GM23338 (cell line): ENCODE results near the gene SEMA4D. TPM values are rescaled to one million over a fixed set of nuclear protein-coding genes. Genes with fewer than 3 reads are reported as not detected.

Experiments
- ATAC-seq: fragments of 200-7000 bp; cut with Tn5 transposase; 3 replicates; pipeline ENCODE4 v1.9.1; 2020
- DNase-seq: peaks from one replicate; pipeline ENCODE4 v3.0.0-alpha.2; 2015; ENCODE audit warnings: low spot score
- H2AFZ ChIP-seq: fragments of 200-600 bp; sonication (generic); 2 replicates; pipeline ENCODE4 v1.8.0; 2016; ENCODE audit warnings: antibody characterized with exemption, mild to moderate bottlenecking, moderate library complexity
- H3F3A ChIP-seq: fragments of 200-600 bp; sonication (generic); replicated peaks from 2 replicates; pipeline ENCODE4 v1.8.0; 2017; ENCODE audit warnings: antibody characterized with exemption, mixed run types, low read depth
- H3K27ac ChIP-seq: fragments of 200-600 bp; sonication (generic); 2 replicates; pipeline ENCODE4 v1.6.1; 2016; ENCODE audit warnings: low read depth
- H3K27me3 ChIP-seq: fragments of 200-600 bp; sonication (generic); 2 replicates; pipeline ENCODE4 v1.8.0; 2016; ENCODE audit warnings: mild to moderate bottlenecking, mixed run types, moderate library complexity; ENCODE audit not compliant: insufficient read depth
- H3K36me3 ChIP-seq: fragments of 200-600 bp; sonication (generic); 2 replicates; pipeline ENCODE4 v1.8.0; 2016; ENCODE audit warnings: mild to moderate bottlenecking; ENCODE audit not compliant: insufficient read depth
- H3K4me1 ChIP-seq: fragments of 200-600 bp; sonication (generic); 2 replicates; pipeline ENCODE4 v1.8.0; 2016; ENCODE audit warnings: mild to moderate bottlenecking, moderate library complexity; ENCODE audit not compliant: insufficient read depth
- H3K4me2 ChIP-seq: fragments of 200-600 bp; sonication (generic); 2 replicates; pipeline ENCODE4 v1.7.1; 2017; ENCODE audit warnings: mixed run types
- H3K4me3 ChIP-seq: fragments of 200-600 bp; sonication (generic); 2 replicates; pipeline ENCODE4 v1.6.1; 2016; ENCODE audit warnings: mixed run types
- H3K79me2 ChIP-seq: fragments of 200-600 bp; sonication (generic); replicated peaks from 2 replicates; pipeline ENCODE4 v1.8.0; 2017; ENCODE audit warnings: mild to moderate bottlenecking; ENCODE audit not compliant: insufficient read depth
- H3K9me2 ChIP-seq: fragments of 200-600 bp; sonication (generic); 2 replicates; pipeline ENCODE4 v1.8.0; 2017; ENCODE audit not compliant: insufficient read depth
- H4K20me1 ChIP-seq: fragments of 200-600 bp; sonication (generic); replicated peaks from 2 replicates; pipeline ENCODE4 v1.8.0; 2017; ENCODE audit warnings: mild to moderate bottlenecking; ENCODE audit not compliant: insufficient read depth
- H3K27ac Mint-ChIP-seq: 2 replicates; pipeline ENCODE4 v1.8.0; 2020; ENCODE audit warnings: inconsistent platforms, mild to moderate bottlenecking, moderate library complexity, mixed read lengths
- H3K27me3 Mint-ChIP-seq: 3 replicates; pipeline ENCODE4 v1.8.0; 2022; ENCODE audit warnings: low read depth, mild to moderate bottlenecking, moderate library complexity, mixed read lengths, inconsistent platforms; ENCODE audit not compliant: insufficient read depth, poor library complexity
- H3K36me3 Mint-ChIP-seq: 3 replicates; pipeline ENCODE4 v1.8.0; 2021; ENCODE audit warnings: low read depth, mild to moderate bottlenecking, inconsistent platforms, moderate library complexity, mixed read lengths
- H3K4me1 Mint-ChIP-seq: 3 replicates; pipeline ENCODE4 v1.8.0; 2020; ENCODE audit warnings: mild to moderate bottlenecking, inconsistent platforms, mixed read lengths
- H3K4me3 Mint-ChIP-seq: 3 replicates; pipeline ENCODE4 v1.8.0; 2021; ENCODE audit warnings: moderate library complexity, mild to moderate bottlenecking, inconsistent platforms, mixed read lengths
- H3K9me3 Mint-ChIP-seq: 3 replicates; pipeline ENCODE4 v1.8.0; 2020; ENCODE audit warnings: moderate library complexity, mild to moderate bottlenecking, inconsistent platforms, mixed read lengths
- CREB1 ChIP-seq: fragments of 250-450 bp; sonication (Bioruptor Pico); IDR thresholded peaks from 2 replicates; pipeline ENCODE4 v1.5.0; 2020; ENCODE audit warnings: low read depth, mild to moderate bottlenecking, moderate library complexity
- EZH2 ChIP-seq: fragments of 200-600 bp; sonication (generic); IDR thresholded peaks from one replicate; pipeline ENCODE4 v1.8.0; 2017; ENCODE audit warnings: antibody characterized with exemption, mild to moderate bottlenecking, low read depth; ENCODE audit not compliant: unreplicated experiment
- EZH2phosphoT487 ChIP-seq: fragments of 200-600 bp; sonication (generic); IDR thresholded peaks from one replicate; pipeline ENCODE4 v1.8.1; 2018; ENCODE audit warnings: antibody characterized with exemption; ENCODE audit not compliant: unreplicated experiment
- NANOG ChIP-seq: IDR thresholded peaks from 2 replicates; pipeline ENCODE4 v1.6.1; 2016; ENCODE audit warnings: antibody characterized with exemption, borderline replicate concordance
- ZNF114 ChIP-seq: fragments of 250-450 bp; sonication (Bioruptor Pico); IDR thresholded peaks from 2 replicates; pipeline ENCODE4 v1.5.0; 2020; ENCODE audit warnings: mild to moderate bottlenecking, moderate library complexity
- ZNF331 ChIP-seq: fragments of 250-450 bp; sonication (Bioruptor Pico); IDR thresholded peaks from 2 replicates; pipeline ENCODE4 v1.5.0; 2020; ENCODE audit warnings: low read depth, mild to moderate bottlenecking, moderate library complexity
- polyA plus RNA-seq: library from polyadenylated mRNA; unstranded; fragments of >200 nt; fragmentation: Nextera tagmentation; extraction: Ambion mirVana; gene quantifications from 2 replicates; pipeline ENCODE4 v1.2.1, GENCODE V29; 2016
- total RNA-seq: library from RNA; depleted of rRNA; stranded (reverse); fragments of >200 nt; shearing (Covaris generic); gene quantifications from 2 replicates; pipeline ENCODE4 v1.2.3, GENCODE V29; 2014
- TF ChIP-seq, protein P1 (sequence below): fragments of 250-450 bp; sonication (Bioruptor Pico); IDR thresholded peaks from 2 replicates; pipeline ENCODE4 v1.5.0; 2020; ENCODE audit warnings: mild to moderate bottlenecking, moderate library complexity
- TF ChIP-seq, protein P2 (sequence below): IDR thresholded peaks from 2 replicates; pipeline ENCODE4 v1.6.1; 2016; ENCODE audit warnings: antibody characterized with exemption
- TF ChIP-seq, protein P3 (sequence below), 2 experiments: fragments of 200-600 bp in 1 of 2; sonication (generic) in 1 of 2; conservative IDR thresholded peaks; 2 replicates each; pipeline versions ENCODE4 v1.5.1 to v1.6.1; 2016 to 2017; ENCODE audit warnings: antibody characterized with exemption in 2 of 2, low read depth in 2 of 2, mild to moderate bottlenecking in 2 of 2, moderate library complexity in 1 of 2

SEMA4D gene
- total and polyA plus RNA-seq, 2 experiments from 2014 or later: 19.3 to 63.0 TPM

DNA sequence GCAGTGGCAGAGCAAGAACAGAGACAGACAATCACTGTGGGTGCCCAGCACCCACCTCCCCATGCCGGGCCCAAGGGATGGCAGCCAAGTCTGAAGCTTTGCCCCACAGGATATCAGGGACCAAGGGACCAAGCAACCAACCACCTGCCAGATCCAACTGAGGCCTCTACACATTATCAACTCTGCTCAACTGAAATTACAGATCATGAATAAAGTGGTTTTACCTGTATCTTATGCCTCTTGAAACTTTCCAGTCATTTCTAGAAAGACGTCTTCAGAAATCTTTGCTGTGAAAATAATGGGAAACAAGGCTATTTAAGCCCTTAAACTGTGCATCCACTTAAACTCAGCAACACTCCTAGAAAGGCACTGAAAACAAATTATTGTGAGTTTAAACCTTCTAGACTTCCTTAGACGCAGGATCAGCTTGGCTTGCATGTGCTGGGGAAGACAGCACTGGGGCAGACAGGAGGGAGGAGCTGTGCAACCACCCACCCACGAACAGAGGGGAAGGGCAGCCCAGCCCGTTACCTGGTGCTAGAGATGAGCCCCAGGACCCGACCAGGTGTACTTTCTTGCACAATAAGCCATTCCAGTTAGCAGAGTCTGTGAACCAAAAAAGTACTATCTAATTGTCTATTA lies 80.0 kb downstream of the SEMA4D start:
- no peaks in the 10 kb centered on the region for H3K27me3 ChIP-seq
- H4K20me1 ChIP-seq: peaks cover 15% of the 10 kb centered on the region
- DNase-seq (no peak), ATAC-seq (no peak)
- no peak overlapping the region for H3K27ac ChIP-seq
- Mint-ChIP-seq H3K4me1 (peaks cover 28% of the 10 kb centered on the region), H3K36me3 (peaks cover 16% of the 10 kb centered on the region), H3K4me3 (no peak overlapping the region), H3K27me3 (peaks cover 9% of the 10 kb centered on the region), H3K27ac (no peak overlapping the region), H3K9me3 (no peaks in the 10 kb centered on the region; the same call in 1 of the 3 replicates)
- H3K79me2 ChIP-seq: peaks cover 56% of the 10 kb centered on the region
- H3K9me2 ChIP-seq: no peaks in the 10 kb centered on the region
- peaks cover 8% of the 10 kb centered on the region for H3F3A ChIP-seq
- TF ChIP-seq, protein P1, sequence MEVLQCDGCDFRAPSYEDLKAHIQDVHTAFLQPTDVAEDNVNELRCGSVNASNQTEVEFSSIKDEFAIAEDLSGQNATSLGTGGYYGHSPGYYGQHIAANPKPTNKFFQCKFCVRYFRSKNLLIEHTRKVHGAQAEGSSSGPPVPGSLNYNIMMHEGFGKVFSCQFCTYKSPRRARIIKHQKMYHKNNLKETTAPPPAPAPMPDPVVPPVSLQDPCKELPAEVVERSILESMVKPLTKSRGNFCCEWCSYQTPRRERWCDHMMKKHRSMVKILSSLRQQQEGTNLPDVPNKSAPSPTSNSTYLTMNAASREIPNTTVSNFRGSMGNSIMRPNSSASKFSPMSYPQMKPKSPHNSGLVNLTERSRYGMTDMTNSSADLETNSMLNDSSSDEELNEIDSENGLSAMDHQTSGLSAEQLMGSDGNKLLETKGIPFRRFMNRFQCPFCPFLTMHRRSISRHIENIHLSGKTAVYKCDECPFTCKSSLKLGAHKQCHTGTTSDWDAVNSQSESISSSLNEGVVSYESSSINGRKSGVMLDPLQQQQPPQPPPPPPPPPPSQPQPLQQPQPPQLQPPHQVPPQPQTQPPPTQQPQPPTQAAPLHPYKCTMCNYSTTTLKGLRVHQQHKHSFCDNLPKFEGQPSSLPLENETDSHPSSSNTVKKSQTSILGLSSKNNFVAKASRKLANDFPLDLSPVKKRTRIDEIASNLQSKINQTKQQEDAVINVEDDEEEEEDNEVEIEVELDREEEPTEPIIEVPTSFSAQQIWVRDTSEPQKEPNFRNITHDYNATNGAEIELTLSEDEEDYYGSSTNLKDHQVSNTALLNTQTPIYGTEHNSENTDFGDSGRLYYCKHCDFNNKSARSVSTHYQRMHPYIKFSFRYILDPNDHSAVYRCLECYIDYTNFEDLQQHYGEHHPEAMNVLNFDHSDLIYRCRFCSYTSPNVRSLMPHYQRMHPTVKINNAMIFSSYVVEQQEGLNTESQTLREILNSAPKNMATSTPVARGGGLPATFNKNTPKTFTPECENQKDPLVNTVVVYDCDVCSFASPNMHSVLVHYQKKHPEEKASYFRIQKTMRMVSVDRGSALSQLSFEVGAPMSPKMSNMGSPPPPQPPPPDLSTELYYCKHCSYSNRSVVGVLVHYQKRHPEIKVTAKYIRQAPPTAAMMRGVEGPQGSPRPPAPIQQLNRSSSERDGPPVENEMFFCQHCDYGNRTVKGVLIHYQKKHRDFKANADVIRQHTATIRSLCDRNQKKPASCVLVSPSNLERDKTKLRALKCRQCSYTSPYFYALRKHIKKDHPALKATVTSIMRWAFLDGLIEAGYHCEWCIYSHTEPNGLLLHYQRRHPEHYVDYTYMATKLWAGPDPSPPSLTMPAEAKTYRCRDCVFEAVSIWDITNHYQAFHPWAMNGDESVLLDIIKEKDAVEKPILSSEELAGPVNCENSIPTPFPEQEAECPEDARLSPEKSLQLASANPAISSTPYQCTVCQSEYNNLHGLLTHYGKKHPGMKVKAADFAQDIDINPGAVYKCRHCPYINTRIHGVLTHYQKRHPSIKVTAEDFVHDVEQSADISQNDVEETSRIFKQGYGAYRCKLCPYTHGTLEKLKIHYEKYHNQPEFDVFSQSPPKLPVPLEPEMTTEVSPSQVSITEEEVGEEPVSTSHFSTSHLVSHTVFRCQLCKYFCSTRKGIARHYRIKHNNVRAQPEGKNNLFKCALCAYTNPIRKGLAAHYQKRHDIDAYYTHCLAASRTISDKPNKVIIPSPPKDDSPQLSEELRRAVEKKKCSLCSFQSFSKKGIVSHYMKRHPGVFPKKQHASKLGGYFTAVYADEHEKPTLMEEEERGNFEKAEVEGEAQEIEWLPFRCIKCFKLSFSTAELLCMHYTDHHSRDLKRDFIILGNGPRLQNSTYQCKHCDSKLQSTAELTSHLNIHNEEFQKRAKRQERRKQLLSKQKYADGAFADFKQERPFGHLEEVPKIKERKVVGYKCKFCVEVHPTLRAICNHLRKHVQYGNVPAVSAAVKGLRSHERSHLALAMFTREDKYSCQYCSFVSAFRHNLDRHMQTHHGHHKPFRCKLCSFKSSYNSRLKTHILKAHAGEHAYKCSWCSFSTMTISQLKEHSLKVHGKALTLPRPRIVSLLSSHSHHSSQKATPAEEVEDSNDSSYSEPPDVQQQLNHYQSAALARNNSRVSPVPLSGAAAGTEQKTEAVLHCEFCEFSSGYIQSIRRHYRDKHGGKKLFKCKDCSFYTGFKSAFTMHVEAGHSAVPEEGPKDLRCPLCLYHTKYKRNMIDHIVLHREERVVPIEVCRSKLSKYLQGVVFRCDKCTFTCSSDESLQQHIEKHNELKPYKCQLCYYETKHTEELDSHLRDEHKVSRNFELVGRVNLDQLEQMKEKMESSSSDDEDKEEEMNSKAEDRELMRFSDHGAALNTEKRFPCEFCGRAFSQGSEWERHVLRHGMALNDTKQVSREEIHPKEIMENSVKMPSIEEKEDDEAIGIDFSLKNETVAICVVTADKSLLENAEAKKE: no peak
- TF ChIP-seq, protein P2, sequence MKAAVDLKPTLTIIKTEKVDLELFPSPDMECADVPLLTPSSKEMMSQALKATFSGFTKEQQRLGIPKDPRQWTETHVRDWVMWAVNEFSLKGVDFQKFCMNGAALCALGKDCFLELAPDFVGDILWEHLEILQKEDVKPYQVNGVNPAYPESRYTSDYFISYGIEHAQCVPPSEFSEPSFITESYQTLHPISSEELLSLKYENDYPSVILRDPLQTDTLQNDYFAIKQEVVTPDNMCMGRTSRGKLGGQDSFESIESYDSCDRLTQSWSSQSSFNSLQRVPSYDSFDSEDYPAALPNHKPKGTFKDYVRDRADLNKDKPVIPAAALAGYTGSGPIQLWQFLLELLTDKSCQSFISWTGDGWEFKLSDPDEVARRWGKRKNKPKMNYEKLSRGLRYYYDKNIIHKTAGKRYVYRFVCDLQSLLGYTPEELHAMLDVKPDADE: no peak
- no peak for TF ChIP-seq CREB1
- TF ChIP-seq ZNF331 (CRISPR knock-in tag): no peak
- no peak for TF ChIP-seq EZH2
- no peak for TF ChIP-seq ZNF114 (CRISPR knock-in tag)
- TF ChIP-seq, protein P3, sequence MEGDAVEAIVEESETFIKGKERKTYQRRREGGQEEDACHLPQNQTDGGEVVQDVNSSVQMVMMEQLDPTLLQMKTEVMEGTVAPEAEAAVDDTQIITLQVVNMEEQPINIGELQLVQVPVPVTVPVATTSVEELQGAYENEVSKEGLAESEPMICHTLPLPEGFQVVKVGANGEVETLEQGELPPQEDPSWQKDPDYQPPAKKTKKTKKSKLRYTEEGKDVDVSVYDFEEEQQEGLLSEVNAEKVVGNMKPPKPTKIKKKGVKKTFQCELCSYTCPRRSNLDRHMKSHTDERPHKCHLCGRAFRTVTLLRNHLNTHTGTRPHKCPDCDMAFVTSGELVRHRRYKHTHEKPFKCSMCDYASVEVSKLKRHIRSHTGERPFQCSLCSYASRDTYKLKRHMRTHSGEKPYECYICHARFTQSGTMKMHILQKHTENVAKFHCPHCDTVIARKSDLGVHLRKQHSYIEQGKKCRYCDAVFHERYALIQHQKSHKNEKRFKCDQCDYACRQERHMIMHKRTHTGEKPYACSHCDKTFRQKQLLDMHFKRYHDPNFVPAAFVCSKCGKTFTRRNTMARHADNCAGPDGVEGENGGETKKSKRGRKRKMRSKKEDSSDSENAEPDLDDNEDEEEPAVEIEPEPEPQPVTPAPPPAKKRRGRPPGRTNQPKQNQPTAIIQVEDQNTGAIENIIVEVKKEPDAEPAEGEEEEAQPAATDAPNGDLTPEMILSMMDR (conservative IDR thresholded peaks at IDR 0.05; ENCODE audit: low read depth in 2 of 2): no peak
- no peak for TF ChIP-seq EZH2phosphoT487
- no peak for TF ChIP-seq NANOG
- H3K4me2 ChIP-seq: no peak overlapping the region
- no peak overlapping the region for H3K4me3 ChIP-seq
- H3K36me3 ChIP-seq: no peaks in the 10 kb centered on the region
- peaks cover 9% of the 10 kb centered on the region for H3K4me1 ChIP-seq
- no peak overlapping the region for H2AFZ ChIP-seq
